Measurements from ENCODE around the gene CTNNA3.

The CTNNA3 gene

DNA sequence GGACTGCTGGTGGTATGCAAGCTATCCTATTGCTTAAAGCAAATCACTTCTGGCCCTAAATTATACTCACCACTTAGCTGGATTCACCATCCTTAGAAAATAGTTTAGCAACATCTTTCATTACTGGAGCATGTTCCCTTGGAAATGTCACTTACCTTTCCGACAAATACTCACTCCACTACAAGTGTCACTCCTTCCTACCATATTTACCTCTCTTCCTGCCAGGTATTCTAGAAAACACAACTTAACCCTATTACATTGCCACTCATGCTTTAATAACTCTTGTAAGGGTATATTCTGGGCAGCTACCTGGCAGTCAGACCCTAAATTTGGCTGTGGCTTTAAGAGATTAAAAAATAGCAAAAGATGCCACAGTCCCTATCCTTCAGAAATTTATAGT lies 37.5 kb upstream of the CTNNA3 start:
- no peak for TF ChIP-seq ZNF174 (tag by site-specific recombination; IDR thresholded peaks at IDR 0.05)
- TF ChIP-seq PRDM1 (tag by site-specific recombination; IDR thresholded peaks at IDR 0.05) = no peak
- TF ChIP-seq, protein P1, sequence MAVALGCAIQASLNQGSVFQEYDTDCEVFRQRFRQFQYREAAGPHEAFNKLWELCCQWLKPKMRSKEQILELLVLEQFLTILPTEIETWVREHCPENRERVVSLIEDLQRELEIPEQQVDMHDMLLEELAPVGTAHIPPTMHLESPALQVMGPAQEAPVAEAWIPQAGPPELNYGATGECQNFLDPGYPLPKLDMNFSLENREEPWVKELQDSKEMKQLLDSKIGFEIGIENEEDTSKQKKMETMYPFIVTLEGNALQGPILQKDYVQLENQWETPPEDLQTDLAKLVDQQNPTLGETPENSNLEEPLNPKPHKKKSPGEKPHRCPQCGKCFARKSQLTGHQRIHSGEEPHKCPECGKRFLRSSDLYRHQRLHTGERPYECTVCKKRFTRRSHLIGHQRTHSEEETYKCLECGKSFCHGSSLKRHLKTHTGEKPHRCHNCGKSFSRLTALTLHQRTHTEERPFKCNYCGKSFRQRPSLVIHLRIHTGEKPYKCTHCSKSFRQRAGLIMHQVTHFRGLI (tag by site-specific recombination; IDR thresholded peaks at IDR 0.05) = no peak
- TF ChIP-seq ZNF629 (tag by site-specific recombination; IDR thresholded peaks at IDR 0.05) = no peak
- no peak for TF ChIP-seq ZNF426 (tag by site-specific recombination; IDR thresholded peaks at IDR 0.05)
- no peak for TF ChIP-seq ZNF623 (tag by site-specific recombination; IDR thresholded peaks at IDR 0.05)
- no peak for TF ChIP-seq ZNF24 (tag by site-specific recombination; IDR thresholded peaks at IDR 0.05)
- no peak for TF ChIP-seq ZNF292 (tag by site-specific recombination; IDR thresholded peaks at IDR 0.05; ENCODE audit: borderline replicate concordance, low read depth)
- TF ChIP-seq, protein P2, sequence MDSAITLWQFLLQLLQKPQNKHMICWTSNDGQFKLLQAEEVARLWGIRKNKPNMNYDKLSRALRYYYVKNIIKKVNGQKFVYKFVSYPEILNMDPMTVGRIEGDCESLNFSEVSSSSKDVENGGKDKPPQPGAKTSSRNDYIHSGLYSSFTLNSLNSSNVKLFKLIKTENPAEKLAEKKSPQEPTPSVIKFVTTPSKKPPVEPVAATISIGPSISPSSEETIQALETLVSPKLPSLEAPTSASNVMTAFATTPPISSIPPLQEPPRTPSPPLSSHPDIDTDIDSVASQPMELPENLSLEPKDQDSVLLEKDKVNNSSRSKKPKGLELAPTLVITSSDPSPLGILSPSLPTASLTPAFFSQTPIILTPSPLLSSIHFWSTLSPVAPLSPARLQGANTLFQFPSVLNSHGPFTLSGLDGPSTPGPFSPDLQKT (IDR thresholded peaks at IDR 0.05; ENCODE audit: borderline replicate concordance, low read depth, low read length) = no peak
- no peak for TF ChIP-seq ZNF549 (tag by site-specific recombination; IDR thresholded peaks at IDR 0.05)
- H3K9me3 ChIP-seq (ENCODE audit: control insufficient read depth, insufficient read depth, low read depth, low read length) = no peaks in the 10 kb centered on the region
- no peak overlapping the region for H3K4me3 ChIP-seq (ENCODE audit: low read depth, low read length)
- no peaks in the 10 kb centered on the region for H3K36me3 ChIP-seq (ENCODE audit: control insufficient read depth in 2 of 2, insufficient read depth in 1 of 2, low read length in 2 of 2)
- no peak overlapping the region for H3K27ac ChIP-seq (ENCODE audit: extremely low read depth, low read depth, low read length)
- no peaks in the 10 kb centered on the region for H3K4me1 ChIP-seq (ENCODE audit: control insufficient read depth, insufficient read depth, low read length)
- ChIA-PET CTCF (interaction anchor here (0.5 to 1.0 kb wide), 2 partner anchors 36 to 966 kb away, joined by 3 to 4 read pairs; no protein-coding TSS in a partner anchor), POLR2A (no interaction called here)

DNA sequence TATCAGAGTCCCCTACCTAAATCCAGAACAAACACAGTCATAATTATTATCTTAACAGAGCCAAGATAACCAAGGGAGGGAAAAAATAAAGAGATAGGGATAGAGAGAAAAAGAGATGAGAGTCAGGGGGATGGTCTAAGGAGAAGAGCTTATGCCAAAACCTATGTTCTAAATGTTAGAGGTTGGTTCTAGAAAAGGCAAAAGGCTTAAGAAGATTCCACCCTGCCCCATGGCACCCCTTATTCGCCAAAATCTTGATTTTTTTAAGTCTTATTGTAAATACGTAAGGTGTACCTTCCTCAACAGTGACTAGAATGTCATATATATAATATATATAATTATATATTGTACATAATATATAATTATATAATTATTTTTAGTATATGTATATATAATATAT lies 29.6 kb upstream of the CTNNA3 start:
- no peaks in the 10 kb centered on the region for H3K9me3 ChIP-seq (ENCODE audit: control insufficient read depth, insufficient read depth, low read depth, low read length)
- no peaks in the 10 kb centered on the region for H3K4me1 ChIP-seq (ENCODE audit: control insufficient read depth, insufficient read depth, low read length)
- H3K27ac ChIP-seq (ENCODE audit: extremely low read depth, low read depth, low read length) = no peak overlapping the region
- H3K36me3 ChIP-seq (ENCODE audit: control insufficient read depth in 2 of 2, insufficient read depth in 1 of 2, low read length in 2 of 2) = no peaks in the 10 kb centered on the region
- POLR2A ChIA-PET = no interaction called here
- no peak overlapping the region for H3K4me3 ChIP-seq (ENCODE audit: low read depth, low read length)
- CTCF ChIA-PET = no interaction called here
- TF ChIP-seq ZNF423 (tag by site-specific recombination; IDR thresholded peaks at IDR 0.05) (no peak), ZNF558 (tag by site-specific recombination; IDR thresholded peaks at IDR 0.05) (no peak), OSR2 (tag by site-specific recombination; IDR thresholded peaks at IDR 0.05) (no peak), GLIS1 (tag by site-specific recombination; IDR thresholded peaks at IDR 0.05) (no peak), ZNF433 (tag by site-specific recombination; IDR thresholded peaks at IDR 0.05; ENCODE audit: low read depth) (no peak), SP2 (tag by site-specific recombination; IDR thresholded peaks at IDR 0.05) (no peak), ZNF658 (tag by site-specific recombination; IDR thresholded peaks at IDR 0.05) (no peak), KLF8 (tag by site-specific recombination; IDR thresholded peaks at IDR 0.05) (no peak), ZNF521 (tag by site-specific recombination; IDR thresholded peaks at IDR 0.05) (no peak)
- TF ChIP-seq, protein P3, sequence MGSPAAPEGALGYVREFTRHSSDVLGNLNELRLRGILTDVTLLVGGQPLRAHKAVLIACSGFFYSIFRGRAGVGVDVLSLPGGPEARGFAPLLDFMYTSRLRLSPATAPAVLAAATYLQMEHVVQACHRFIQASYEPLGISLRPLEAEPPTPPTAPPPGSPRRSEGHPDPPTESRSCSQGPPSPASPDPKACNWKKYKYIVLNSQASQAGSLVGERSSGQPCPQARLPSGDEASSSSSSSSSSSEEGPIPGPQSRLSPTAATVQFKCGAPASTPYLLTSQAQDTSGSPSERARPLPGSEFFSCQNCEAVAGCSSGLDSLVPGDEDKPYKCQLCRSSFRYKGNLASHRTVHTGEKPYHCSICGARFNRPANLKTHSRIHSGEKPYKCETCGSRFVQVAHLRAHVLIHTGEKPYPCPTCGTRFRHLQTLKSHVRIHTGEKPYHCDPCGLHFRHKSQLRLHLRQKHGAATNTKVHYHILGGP (tag by site-specific recombination; IDR thresholded peaks at IDR 0.05) = no peak
- TF ChIP-seq, protein P4, sequence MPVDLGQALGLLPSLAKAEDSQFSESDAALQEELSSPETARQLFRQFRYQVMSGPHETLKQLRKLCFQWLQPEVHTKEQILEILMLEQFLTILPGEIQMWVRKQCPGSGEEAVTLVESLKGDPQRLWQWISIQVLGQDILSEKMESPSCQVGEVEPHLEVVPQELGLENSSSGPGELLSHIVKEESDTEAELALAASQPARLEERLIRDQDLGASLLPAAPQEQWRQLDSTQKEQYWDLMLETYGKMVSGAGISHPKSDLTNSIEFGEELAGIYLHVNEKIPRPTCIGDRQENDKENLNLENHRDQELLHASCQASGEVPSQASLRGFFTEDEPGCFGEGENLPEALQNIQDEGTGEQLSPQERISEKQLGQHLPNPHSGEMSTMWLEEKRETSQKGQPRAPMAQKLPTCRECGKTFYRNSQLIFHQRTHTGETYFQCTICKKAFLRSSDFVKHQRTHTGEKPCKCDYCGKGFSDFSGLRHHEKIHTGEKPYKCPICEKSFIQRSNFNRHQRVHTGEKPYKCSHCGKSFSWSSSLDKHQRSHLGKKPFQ (tag by site-specific recombination; IDR thresholded peaks at IDR 0.05) = no peak
- TF ChIP-seq, protein P5, sequence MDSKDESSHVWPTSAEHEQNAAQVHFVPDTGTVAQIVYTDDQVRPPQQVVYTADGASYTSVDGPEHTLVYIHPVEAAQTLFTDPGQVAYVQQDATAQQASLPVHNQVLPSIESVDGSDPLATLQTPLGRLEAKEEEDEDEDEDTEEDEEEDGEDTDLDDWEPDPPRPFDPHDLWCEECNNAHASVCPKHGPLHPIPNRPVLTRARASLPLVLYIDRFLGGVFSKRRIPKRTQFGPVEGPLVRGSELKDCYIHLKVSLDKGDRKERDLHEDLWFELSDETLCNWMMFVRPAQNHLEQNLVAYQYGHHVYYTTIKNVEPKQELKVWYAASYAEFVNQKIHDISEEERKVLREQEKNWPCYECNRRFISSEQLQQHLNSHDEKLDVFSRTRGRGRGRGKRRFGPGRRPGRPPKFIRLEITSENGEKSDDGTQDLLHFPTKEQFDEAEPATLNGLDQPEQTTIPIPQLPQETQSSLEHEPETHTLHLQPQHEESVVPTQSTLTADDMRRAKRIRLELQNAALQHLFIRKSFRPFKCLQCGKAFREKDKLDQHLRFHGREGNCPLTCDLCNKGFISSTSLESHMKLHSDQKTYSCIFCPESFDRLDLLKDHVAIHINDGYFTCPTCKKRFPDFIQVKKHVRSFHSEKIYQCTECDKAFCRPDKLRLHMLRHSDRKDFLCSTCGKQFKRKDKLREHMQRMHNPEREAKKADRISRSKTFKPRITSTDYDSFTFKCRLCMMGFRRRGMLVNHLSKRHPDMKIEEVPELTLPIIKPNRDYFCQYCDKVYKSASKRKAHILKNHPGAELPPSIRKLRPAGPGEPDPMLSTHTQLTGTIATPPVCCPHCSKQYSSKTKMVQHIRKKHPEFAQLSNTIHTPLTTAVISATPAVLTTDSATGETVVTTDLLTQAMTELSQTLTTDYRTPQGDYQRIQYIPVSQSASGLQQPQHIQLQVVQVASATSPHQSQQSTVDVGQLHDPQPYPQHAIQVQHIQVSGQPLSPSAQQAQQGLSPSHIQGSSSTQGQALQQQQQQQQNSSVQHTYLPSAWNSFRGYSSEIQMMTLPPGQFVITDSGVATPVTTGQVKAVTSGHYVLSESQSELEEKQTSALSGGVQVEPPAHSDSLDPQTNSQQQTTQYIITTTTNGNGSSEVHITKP (tag by site-specific recombination; IDR thresholded peaks at IDR 0.05) = no peak
- TF ChIP-seq, protein P6, sequence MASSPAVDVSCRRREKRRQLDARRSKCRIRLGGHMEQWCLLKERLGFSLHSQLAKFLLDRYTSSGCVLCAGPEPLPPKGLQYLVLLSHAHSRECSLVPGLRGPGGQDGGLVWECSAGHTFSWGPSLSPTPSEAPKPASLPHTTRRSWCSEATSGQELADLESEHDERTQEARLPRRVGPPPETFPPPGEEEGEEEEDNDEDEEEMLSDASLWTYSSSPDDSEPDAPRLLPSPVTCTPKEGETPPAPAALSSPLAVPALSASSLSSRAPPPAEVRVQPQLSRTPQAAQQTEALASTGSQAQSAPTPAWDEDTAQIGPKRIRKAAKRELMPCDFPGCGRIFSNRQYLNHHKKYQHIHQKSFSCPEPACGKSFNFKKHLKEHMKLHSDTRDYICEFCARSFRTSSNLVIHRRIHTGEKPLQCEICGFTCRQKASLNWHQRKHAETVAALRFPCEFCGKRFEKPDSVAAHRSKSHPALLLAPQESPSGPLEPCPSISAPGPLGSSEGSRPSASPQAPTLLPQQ (tag by site-specific recombination; IDR thresholded peaks at IDR 0.05) = no peak
- TF ChIP-seq, protein P7, sequence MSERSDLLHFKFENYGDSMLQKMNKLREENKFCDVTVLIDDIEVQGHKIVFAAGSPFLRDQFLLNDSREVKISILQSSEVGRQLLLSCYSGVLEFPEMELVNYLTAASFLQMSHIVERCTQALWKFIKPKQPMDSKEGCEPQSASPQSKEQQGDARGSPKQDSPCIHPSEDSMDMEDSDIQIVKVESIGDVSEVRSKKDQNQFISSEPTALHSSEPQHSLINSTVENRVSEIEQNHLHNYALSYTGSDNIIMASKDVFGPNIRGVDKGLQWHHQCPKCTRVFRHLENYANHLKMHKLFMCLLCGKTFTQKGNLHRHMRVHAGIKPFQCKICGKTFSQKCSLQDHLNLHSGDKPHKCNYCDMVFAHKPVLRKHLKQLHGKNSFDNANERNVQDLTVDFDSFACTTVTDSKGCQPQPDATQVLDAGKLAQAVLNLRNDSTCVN (tag by site-specific recombination; optimal IDR thresholded peaks at IDR 0.05) = no peak
